Muscle of back (tissue), 11 donors: Measurements from ENCODE around the gene MAD1L1. TPM values are rescaled to one million over a fixed set of nuclear protein-coding genes. Genes with fewer than 3 reads are reported as not detected.
A peak's percentile ranks its signal among the peaks of the same experiment; 100 is the strongest.
"Not testable (repeated sequence)": the region's sequence is repeated elsewhere in the genome, so short reads cannot be mapped to it uniquely, and the experiment has no call there.

Experiments
- DNase-seq, 3 donors: peaks; one replicate each; pipeline versions ENCODE4 v3.0.0 to v3.0.0-alpha.2; 2013
- polyA plus RNA-seq, 10 donors: library from polyadenylated mRNA; unstranded; fragments of 120-200 nt; gene quantifications; one replicate each; pipeline ENCODE4 v1.2.1, GENCODE V29; 2013; ENCODE audit not compliant: insufficient read length in 10 of 10

MAD1L1 gene
- polyA plus RNA-seq, 10 donors = 15.4 to 25.7 (median 22.0) TPM

DNA sequence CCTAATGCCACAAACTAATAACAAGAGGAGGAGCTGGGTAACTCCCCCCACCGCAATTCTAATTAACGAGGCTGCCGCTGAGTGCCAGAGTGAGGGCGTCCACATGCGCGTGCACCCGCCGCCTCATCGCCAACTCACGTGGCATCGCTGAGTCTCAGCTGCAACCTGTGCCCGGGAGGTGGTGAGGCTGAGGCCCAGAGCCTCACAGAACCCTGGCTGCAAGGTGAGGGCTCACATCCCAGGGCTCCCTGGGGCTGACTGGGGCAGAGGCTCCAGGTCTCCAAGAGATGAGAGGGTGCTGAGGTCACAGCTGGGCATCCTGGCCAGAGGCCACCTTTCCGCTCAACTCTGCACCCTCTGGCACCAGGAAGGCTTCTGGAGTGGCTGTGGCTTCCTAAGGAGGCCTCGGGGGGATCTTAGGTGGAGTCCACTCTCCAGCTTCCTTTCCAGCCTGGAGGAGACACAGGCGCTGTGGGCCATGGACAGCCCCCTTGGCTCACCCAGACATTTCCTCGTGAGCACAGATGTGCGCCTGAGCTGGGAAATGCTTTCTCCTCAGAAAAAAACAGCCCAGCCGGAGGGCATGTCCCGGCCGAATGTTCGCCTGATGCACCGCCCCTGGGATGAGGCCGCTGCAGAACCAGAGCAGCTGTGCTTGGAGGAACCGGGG, 242.6 kb downstream of the MAD1L1 start:
- DNase-seq = peak; percentile 62 to 92 (median 83)

DNA sequence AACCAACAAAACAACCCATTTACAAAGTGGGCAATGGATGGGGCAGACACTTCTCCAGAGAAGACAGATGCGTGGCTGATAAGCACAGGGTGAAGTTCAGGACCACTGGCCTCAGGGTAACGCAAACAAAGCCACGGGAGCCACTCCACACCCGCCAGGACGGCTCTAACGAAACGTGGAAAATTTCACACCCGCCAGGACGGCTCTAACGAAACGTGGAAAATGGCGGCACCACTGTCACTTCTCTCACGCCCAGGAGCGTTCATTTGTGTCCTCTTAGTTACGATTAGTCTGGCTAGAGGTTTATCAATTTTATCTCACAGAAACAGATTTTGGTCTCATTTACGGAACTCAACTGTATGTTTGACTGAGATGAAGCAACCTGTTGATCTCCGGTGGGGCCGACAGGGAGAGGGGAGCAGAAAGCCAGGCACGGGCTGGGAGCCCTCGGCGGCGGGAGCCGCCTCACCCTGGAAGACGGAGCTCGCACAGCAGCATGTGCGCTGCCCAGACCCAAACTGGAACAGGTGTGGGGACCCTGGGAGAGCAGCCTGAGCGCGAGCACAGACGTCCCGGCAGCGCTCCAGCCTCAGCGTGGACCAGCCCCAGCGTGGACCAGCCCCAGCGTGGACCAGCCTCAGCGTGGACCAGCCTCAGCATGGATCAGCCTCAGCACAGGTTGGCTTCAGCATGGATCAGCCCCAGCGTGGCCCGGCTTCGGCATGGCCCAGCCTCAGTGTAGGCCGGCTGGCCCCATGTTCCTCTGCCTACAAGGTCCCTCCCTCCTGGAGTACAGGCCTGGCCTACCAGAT, 243.5 kb downstream of the MAD1L1 start:
- DNase-seq = no peak

DNA sequence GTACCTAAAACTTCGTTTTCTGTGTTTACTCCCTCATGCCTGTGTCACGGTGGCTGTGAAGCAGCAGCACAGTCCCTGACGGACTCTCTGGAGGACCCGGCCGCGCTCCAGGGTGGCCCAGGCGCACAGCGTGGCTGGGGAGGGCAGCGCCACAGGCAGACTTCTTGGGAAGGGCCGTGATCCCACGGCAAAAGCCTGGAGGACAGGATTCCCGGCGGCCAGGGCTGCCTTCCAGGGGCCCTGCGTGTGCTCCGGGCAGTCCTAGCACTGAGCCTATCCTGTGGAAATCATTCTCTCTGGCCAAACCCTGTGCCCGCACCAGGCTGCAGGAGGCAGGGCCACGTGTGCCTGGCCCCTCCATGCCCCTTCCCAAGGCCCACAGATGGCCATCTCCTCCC, 244.2 kb downstream of the MAD1L1 start:
- DNase-seq = no peak

DNA sequence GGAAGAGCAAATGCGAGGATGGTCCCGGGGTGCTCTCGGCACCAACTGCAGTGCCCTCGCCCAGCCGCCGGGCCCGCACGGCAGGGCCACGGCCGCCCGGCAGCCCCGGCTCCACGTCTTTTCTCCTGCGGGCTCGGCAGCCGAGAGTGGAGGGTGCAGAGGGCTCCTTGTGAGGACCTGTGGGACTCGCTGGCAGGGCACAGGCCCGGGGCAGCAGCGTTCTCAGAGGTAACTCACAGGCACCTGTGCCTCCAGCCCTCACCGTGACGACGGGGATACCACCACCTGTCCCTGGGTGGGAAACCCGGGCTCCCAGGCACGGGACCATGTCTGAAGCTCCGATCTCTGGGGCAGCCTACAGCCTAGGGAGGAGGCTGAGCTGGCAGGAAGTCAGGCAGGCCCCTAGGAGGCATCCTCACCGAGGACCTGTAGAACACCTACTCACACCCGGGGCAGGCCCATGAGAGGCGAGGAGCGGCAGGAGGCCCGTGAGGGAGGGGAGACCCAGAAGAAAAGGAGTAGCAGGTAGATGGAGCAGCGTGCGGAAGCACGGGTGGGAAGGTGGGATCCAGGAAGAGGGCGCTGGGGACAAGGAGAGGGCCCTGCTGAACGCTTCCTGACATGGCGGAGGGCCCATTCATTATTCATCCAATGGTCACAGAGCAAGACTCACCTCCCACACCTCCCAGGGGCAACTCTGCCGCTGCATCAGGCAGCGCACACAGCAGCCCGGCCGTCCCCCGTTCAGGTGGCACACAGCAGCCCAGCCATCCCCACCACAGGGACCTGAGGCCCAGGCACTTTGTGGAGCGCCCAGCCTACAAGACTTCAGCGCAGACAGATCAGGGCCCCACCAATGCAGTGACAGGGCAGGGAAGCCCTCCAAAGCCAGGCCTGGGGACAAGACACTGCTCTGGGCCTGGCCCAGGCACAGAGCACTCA, 244.9 kb downstream of the MAD1L1 start:
- no peak for DNase-seq

DNA sequence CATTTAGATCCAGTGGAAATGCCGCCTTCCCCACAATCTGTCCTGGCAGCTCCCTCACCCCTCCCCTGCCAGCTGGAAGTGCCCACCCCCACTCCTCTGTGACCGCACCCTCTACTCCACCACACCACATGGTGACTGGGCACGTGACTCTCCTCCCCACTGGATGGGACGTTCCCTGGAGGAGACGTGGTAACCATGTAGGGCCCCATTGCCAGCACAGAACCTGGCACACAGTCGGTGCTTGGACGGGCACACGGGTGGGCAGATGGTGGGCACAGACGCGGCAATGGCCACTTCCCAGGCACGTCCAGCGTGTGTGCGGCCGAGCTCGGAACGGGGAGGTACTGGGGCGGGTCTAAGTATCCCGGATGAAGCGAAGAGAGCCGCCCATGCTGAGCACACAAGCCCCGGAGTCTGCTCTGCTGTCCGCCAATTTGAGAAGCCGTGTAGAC, 245.6 kb downstream of the MAD1L1 start:
- no peak for DNase-seq

DNA sequence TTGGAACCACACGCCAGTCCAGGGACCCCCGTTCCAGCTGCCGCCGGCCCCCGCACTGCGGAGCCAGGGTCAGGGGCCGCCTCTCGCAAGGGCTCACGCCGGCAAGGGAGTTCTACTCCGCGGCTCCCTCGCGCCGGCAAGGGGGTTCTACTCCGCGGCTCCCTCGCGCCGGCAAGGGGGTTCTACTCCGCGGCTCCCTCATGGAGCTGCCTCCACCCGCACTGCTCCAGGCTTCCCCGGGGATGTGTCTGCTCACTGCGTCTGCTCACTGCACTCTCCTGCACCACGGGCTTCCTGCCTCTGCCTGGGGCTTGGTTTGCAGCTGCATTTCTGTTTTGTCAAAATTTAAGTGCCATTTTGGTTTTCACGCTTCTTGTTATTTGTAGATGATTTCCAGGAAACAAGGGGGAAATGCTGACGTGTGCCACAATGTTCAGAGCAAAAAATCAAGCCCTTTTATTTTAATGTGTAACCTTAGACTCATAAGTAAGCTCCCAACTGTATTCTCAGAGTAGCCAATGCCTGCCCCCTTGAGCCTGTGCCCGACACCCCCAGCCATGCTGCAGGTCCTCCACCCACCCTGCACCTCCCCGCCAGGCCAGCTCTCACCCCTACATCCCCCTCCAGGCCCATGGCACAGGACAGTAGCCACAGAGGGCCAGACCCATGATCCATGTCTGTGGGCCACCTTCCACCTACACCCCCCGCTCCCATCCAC, 246.2 kb downstream of the MAD1L1 start:
- no peak for DNase-seq

DNA sequence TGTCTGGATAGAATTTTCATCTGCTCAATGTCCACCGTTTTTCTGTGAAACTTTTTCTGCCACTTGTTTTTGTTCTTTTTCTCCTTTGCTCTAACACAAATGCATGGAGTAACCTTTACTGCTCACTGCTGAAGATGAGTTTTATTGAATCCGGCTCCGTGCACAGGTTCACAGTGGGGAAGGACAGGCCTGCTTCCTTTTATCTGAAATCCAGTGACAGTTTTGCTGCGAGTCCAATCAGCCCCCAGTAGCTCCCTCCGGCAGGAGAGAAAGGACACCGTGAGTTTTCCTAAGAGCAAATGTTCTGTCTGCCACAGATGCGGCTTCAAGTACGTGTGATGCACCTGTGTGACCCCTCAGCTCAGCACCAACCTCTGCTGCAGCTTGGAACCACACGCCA, 246.8 kb downstream of the MAD1L1 start:
- no peak for DNase-seq

DNA sequence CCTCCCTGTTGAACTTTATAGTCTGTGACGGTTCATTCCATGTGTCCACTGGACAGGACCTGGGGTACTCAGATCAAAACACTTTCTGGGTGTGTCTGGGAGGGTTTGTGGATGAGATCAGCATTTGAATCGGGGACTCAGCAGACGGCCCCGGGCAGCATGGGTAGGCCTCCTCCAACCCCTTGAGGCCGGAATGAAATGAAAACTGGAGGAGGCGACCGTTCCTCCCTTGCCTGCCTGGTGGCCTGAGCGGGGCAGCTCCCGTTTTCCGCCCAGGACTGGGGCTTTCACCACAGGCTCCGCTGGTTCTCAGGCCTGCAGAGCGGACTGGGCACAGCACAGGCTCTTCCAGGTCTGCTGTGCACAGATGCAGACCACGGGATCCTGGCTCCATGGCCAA, 247.7 kb downstream of the MAD1L1 start:
- DNase-seq = no peak

DNA sequence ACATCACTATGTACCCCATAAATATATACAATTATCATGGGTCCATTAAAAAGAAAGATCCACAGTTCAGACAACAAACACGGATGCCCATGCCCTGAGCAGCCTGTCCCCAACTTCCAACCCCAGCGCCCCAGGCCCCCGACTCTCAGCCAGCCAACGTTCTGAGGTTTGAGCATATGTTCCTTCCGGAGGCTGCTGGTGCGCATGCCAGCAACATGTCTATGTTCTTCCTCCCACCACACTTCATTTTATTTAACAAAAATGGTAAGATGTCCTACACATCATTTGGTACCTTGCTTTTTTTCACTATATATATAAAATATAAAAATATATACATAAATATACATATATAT, 250.9 kb downstream of the MAD1L1 start:
- DNase-seq = no peak

DNA sequence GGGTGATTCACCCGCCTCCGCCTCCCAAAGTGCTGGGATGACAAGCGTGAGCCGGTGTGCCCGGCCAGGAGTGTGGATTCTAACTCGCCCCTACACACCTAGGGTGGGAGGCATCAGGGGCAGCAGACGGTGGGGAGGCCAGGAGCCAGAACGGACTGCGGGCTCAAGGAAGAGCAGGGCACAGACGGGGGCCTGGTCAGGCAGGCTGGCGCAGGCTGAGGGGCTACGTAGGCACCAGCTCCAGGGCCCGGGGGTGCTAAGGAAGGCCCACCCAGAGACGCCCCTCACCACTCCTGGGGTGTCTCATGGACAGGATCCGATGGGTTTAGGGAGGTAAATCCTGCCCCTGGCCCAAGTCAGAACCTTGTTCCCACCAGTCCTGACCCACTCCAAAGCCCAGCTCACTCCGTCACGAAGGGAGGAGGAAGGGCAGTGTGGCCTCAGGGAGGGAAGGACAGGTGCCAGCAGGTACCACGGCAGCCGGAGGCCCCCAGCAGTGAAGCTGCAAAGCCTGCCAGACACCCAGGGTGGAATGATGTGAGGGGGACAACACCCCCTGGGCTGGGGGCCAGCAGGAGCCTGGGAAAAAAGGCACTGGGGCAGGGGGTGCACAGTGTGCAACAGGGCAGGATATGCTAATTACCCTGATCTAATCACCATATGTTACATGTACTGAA, 251.4 kb downstream of the MAD1L1 start:
- no peak for DNase-seq

DNA sequence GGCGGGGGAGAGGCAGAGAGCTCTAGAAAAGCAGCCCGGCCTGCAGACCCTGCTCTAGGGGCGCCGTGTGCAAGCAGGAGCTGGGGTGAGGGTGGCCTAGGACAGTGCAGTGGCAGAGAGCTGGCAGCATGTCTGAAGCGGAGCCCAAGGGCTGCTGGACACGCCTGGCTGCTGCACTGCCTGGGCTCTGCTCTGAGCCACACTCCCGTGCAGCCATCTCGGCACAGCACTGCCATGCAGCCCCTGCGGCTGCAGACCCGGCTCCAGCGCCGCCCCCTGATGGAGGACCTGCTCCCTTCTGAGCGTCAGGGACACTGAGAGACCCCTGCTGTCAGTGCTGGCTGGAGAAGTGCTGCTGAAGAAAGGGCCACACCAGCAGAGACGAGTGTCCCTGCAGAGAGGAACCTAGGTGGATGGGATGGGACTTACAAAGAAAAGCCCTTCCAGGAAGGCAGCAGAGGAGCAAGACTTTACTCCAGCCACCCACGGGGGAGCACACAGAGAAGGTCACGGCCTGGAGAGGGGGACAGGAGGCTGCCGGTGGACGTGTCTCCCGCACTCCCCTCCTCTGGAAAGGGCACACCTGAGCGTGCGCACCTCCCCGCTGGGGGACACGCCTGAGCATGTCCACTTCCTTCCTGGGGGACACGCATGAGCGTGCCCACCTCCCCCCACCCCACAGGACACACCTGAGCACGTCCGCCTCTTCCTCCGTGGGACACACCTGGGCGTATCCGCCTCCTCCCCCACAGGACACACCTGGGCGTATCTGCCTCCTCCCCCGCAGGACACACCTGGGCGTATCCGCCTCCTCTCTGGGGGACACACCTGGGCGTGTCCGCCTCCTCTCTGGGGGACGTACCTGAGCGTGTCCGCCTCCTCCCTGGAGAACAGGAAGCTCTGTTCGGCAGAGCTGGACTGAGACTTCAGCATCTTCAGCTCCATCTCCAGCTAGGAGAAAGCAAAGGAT, 252.9 kb downstream of the MAD1L1 start:
- no peak for DNase-seq

DNA sequence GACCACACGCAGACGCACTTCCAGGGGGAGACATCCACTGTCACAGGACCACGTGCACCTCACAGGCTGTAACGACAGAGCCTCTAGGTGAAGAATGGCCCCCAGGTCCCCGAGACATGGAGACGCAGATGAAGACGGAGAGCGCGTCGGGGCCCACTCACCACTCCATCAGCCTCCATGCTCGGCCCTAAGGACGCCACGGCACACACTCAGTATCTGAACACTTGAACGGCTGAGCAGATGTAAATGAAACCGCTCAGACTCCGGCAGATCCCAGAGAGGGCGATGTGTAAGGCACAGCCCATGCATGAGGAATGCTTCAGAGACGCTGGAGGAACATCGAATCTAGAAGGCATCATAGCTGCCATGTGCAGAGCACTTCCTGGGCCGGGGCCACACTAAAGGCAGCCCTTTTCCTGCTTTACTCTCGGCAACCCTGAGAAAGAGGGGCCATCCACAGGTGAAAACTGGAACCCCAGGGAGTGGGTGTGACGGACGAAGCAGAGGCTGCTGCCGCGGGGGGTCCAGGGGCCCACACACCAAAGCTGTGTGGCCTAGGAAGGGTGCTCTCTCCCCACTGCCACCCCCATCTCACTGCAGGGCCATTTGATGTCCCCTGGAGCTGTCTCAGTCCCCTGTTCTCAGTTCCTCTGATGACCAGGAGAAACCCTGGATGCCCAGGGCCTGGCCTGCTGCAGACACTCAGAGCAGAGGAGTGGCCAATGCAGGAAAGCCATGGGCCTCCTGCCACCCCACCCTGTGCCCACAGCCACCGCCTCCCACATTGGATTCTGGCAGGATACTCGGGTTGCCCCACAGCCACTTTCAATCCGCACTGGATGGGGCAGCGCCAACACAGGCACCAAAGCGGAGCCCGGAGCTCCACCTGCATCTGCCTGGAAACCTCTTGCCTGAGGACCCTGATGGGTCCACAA, 253.8 kb downstream of the MAD1L1 start:
- no peak for DNase-seq

DNA sequence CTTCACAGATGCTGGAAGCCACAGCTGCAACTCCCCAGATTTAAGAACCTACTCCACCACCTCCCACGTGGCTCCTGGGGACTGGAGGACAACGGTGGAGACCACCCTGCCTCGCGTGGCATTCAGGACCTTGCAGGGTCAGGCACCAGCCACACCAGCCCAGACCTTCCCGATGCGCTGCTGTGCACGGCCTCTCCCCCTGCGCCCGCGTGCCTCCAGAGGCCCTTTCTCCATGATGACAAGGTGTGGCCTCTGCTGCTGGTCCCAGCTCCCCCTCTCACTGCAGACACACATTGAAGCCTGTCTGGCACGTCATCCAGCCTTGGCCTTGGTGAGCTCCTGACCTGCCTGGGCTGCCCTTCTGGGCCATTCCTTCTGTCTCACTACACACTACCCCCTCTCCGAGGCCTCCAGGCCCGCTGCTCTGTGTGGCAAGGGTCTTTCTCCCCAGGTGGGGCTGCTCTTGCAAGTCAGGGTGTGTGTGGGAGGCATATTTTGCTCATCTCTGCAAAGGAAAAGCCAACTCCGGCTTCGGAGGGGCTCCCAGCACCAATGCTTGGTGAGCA, 254.8 kb downstream of the MAD1L1 start:
- no peak for DNase-seq

DNA sequence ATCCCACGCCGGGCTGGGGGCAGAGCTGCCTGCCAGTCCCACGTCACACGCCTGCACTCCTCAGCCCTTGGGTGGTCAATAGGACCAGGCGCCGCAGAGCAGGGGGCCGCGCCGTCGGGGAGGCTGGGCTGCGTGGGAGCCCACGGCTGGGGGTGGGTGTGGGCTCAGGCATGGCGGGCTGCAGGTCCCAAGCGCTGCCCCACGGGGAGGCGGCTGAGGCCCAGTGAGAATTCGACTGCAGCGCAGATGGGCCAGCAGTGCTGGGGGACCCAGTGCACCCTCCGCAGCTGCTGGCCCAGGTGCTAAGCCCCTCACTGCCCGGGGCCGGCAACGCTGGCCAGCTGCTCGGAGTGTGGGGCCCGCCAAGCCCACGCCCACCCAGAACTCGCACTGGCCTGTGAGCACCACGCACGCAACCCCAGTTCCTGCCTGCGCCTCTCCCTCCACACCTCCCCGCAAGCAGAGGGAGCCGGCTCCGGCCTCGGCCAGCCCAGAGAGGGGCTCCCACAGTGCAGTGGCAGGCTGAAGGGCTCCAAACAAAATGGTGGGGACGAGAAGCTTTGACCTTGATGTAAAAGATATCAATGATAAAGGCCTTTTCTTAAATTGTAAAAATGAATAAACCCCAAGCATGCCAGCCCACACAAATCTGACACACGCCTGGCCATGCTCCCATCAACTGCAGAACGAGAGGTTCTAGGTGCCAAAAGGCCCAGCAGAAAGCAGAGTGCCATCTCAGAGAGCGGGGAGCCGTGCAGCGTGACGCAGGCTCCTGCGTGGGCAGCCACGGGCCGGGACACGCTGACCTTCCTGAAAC, 255.5 kb downstream of the MAD1L1 start:
- no peak for DNase-seq

DNA sequence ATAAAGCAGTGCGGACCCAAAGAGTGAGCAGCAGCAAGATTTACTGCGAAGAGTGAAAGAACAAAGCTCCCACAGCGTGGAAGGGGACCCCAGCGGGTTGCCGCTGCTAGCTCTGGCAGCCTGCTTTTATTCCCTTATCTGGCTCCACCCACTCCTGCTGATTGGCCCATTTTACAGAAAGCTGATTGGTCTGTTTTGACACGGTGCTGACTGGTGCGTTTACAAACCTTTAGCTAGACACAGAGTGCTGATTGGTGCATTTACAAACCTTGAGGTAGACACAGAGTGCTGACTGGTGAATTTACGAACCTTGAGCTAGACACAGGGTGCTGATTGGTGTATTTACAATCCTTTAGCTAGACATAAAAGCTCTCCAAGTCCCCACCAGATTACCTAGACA, 256.2 kb downstream of the MAD1L1 start:
- DNase-seq = not testable (repeated sequence)

DNA sequence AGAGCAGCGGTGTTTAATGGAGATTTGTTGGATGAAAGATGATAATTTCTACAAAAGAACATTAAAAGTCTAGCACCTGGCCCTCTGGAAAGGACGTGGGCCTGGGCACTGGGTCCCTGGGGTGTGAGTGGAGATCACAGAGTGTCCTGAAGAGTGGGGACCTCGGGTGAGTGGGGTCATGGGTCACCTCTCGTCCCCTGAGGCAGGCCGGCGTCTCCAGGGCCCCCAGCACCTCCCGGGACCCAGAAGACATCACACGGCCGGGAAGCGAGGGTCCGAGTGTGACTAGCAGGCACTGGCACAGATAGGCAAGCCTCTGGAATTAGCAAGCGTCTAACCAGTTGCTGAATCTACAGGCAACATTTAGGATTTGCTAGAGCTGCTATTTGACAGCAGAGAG, 257.2 kb downstream of the MAD1L1 start:
- no peak for DNase-seq

DNA sequence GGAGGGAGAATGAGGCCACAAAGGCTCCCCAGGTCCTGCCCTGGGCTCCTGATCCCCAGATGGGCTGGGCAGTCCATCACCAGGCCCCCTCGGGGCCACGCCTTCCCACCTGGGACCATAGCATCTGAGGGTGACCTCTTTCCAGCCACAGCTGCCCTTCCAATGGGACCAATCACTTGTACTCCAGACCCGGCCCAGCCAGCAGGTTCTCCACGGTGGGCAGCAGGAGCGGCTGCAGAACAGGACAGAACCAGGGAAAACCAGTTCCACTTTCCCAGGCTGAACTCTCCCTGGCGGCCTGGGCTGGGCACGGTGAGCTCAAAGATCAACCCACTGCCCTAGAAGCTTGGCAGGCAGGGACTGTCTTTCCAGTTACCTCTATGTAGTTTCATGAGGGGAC, 257.6 kb downstream of the MAD1L1 start:
- no peak for DNase-seq
